SK-N-SH treated with all-trans-retinoic acid at 6 μM for 48 hours (cell line): ENCODE results near the gene KLHL5.

Experiments used
- ATAC-seq: fragments of 200-7000 bp; cut with Tn5 transposase; 3 replicates; pipeline ENCODE4 v1.9.1; 2020; ENCODE audit warnings: mild to moderate bottlenecking, moderate library complexity
- ARNTL ChIP-seq: fragments of 450-650 bp; formaldehyde crosslinking; IDR thresholded peaks from 2 replicates; pipeline ENCODE4 v1.5.0; 2020; ENCODE audit warnings: low read depth, mild to moderate bottlenecking, moderate library complexity, borderline replicate concordance
- BACH2 ChIP-seq: fragments of 250-450 bp; sonication (Bioruptor Pico); IDR thresholded peaks from 2 replicates; pipeline ENCODE4 v1.9.0; 2021; ENCODE audit warnings: mild to moderate bottlenecking, borderline replicate concordance
- CSDC2 ChIP-seq: fragments of 250-450 bp; sonication (Bioruptor Pico); IDR thresholded peaks from 2 replicates; pipeline ENCODE4 v1.5.0; 2020; ENCODE audit warnings: mild to moderate bottlenecking, moderate library complexity
- ESRRG ChIP-seq: fragments of 250-450 bp; sonication (Bioruptor Pico); IDR thresholded peaks from 2 replicates; pipeline ENCODE4 v1.6.1; 2021; ENCODE audit warnings: mild to moderate bottlenecking
- GLIS3 ChIP-seq: fragments of 250-450 bp; sonication (Bioruptor Pico); IDR thresholded peaks from 2 replicates; pipeline ENCODE4 v1.5.0; 2020; ENCODE audit warnings: mild to moderate bottlenecking, moderate library complexity
- ISL1 ChIP-seq: fragments of 250-450 bp; sonication (Bioruptor Pico); IDR thresholded peaks from 2 replicates; pipeline ENCODE4 v2.1.2; 2022; ENCODE audit warnings: mild to moderate bottlenecking, moderate library complexity
- OSR1 ChIP-seq: fragments of 250-450 bp; sonication (Bioruptor Pico); IDR thresholded peaks from 2 replicates; pipeline ENCODE4 v1.8.0; 2022; ENCODE audit warnings: moderate library complexity, mild to moderate bottlenecking, inconsistent platforms
- PPARA ChIP-seq: fragments of 250-450 bp; sonication (Bioruptor Pico); IDR thresholded peaks from 2 replicates; pipeline ENCODE4 v1.5.0; 2020; ENCODE audit warnings: mild to moderate bottlenecking, borderline replicate concordance
- RARB ChIP-seq: fragments of 250-450 bp; sonication (Bioruptor Pico); IDR thresholded peaks from 2 replicates; pipeline ENCODE4 v1.8.0; 2021; ENCODE audit warnings: mild to moderate bottlenecking, moderate library complexity
- SNAI2 ChIP-seq: fragments of 250-450 bp; sonication (Bioruptor Pico); IDR thresholded peaks from 2 replicates; pipeline ENCODE4 v1.5.0; 2020; ENCODE audit warnings: mild to moderate bottlenecking, moderate library complexity
- TCF4 ChIP-seq: fragments of 250-450 bp; sonication (Bioruptor Pico); IDR thresholded peaks from 2 replicates; pipeline ENCODE4 v1.8.0; 2021; ENCODE audit warnings: mild to moderate bottlenecking, moderate library complexity, borderline replicate concordance
- TOX ChIP-seq: fragments of 250-450 bp; sonication (Bioruptor Pico); IDR thresholded peaks from 2 replicates; pipeline ENCODE4 v1.8.0; 2021; ENCODE audit warnings: mild to moderate bottlenecking, moderate library complexity, borderline replicate concordance
- TSHZ2 ChIP-seq: fragments of 250-450 bp; sonication (Bioruptor Pico); IDR thresholded peaks from 2 replicates; pipeline ENCODE4 v1.5.0; 2020; ENCODE audit warnings: mild to moderate bottlenecking, moderate library complexity
- ZFP3 ChIP-seq: fragments of 250-450 bp; sonication (Bioruptor Pico); IDR thresholded peaks from 2 replicates; pipeline ENCODE4 v1.5.0; 2020; ENCODE audit warnings: mild to moderate bottlenecking, moderate library complexity
- ZNF565 ChIP-seq: fragments of 450-650 bp; formaldehyde crosslinking; conservative IDR thresholded peaks from 2 replicates; pipeline ENCODE4 v1.5.0; 2020; ENCODE audit warnings: low read depth, mild to moderate bottlenecking, moderate library complexity
- ZNF70 ChIP-seq: fragments of 450-650 bp; formaldehyde crosslinking; IDR thresholded peaks from 2 replicates; pipeline ENCODE4 v1.5.0; 2020; ENCODE audit warnings: mild to moderate bottlenecking, moderate library complexity
- ZNF8 ChIP-seq: fragments of 450-650 bp; formaldehyde crosslinking; IDR thresholded peaks from 2 replicates; pipeline ENCODE4 v1.5.0; 2020; ENCODE audit warnings: mild to moderate bottlenecking, moderate library complexity
- TF ChIP-seq, protein P1 (sequence below): fragments of 250-450 bp; sonication (Bioruptor Pico); IDR thresholded peaks from 2 replicates; pipeline ENCODE4 v1.8.0; 2020; ENCODE audit warnings: mild to moderate bottlenecking, moderate library complexity, borderline replicate concordance
- TF ChIP-seq, protein P2 (sequence below): fragments of 250-450 bp; sonication (Bioruptor Pico); IDR thresholded peaks from 2 replicates; pipeline ENCODE4 v1.8.0; 2021; ENCODE audit warnings: low read depth, mild to moderate bottlenecking, moderate library complexity, borderline replicate concordance
- TF ChIP-seq, protein P3 (sequence below): fragments of 250-450 bp; sonication (Bioruptor Pico); IDR thresholded peaks from 2 replicates; pipeline ENCODE4 v1.5.1; 2020; ENCODE audit warnings: low read depth, mild to moderate bottlenecking, moderate library complexity

KLHL5 gene

GRCh38 chr4:39154009-39154408 lies 92.0 kb downstream of the KLHL5 start:
- TF ChIP-seq, protein P1, sequence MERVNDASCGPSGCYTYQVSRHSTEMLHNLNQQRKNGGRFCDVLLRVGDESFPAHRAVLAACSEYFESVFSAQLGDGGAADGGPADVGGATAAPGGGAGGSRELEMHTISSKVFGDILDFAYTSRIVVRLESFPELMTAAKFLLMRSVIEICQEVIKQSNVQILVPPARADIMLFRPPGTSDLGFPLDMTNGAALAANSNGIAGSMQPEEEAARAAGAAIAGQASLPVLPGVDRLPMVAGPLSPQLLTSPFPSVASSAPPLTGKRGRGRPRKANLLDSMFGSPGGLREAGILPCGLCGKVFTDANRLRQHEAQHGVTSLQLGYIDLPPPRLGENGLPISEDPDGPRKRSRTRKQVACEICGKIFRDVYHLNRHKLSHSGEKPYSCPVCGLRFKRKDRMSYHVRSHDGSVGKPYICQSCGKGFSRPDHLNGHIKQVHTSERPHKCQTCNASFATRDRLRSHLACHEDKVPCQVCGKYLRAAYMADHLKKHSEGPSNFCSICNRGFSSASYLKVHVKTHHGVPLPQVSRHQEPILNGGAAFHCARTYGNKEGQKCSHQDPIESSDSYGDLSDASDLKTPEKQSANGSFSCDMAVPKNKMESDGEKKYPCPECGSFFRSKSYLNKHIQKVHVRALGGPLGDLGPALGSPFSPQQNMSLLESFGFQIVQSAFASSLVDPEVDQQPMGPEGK (CRISPR knock-in tag): no peak
- TF ChIP-seq ZFP3 (CRISPR knock-in tag): no peak
- TF ChIP-seq ARNTL (CRISPR knock-in tag): no peak
- TF ChIP-seq, protein P2, sequence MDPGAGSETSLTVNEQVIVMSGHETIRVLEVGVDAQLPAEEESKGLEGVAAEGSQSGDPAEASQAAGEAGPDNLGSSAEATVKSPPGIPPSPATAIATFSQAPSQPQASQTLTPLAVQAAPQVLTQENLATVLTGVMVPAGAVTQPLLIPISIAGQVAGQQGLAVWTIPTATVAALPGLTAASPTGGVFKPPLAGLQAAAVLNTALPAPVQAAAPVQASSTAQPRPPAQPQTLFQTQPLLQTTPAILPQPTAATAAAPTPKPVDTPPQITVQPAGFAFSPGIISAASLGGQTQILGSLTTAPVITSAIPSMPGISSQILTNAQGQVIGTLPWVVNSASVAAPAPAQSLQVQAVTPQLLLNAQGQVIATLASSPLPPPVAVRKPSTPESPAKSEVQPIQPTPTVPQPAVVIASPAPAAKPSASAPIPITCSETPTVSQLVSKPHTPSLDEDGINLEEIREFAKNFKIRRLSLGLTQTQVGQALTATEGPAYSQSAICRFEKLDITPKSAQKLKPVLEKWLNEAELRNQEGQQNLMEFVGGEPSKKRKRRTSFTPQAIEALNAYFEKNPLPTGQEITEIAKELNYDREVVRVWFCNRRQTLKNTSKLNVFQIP (CRISPR knock-in tag): no peak
- no peak for TF ChIP-seq GLIS3
- no peak for TF ChIP-seq TSHZ2
- TF ChIP-seq ZNF565 (CRISPR knock-in tag): no peak
- TF ChIP-seq ZNF70 (CRISPR knock-in tag): no peak
- no peak for TF ChIP-seq ZNF8 (CRISPR knock-in tag)
- no peak for TF ChIP-seq OSR1 (CRISPR knock-in tag)
- no peak for TF ChIP-seq ISL1 (CRISPR knock-in tag)
- TF ChIP-seq TOX (CRISPR knock-in tag): no peak
- no peak for TF ChIP-seq SNAI2 (CRISPR knock-in tag)
- no peak for TF ChIP-seq PPARA
- no peak for TF ChIP-seq BACH2 (CRISPR knock-in tag)
- no peak for TF ChIP-seq CSDC2
- TF ChIP-seq, protein P3, sequence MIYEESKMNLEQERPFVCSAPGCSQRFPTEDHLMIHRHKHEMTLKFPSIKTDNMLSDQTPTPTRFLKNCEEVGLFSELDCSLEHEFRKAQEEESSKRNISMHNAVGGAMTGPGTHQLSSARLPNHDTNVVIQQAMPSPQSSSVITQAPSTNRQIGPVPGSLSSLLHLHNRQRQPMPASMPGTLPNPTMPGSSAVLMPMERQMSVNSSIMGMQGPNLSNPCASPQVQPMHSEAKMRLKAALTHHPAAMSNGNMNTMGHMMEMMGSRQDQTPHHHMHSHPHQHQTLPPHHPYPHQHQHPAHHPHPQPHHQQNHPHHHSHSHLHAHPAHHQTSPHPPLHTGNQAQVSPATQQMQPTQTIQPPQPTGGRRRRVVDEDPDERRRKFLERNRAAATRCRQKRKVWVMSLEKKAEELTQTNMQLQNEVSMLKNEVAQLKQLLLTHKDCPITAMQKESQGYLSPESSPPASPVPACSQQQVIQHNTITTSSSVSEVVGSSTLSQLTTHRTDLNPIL (CRISPR knock-in tag): no peak
- TF ChIP-seq ESRRG: no peak
- ATAC-seq: no peak

DNA sequence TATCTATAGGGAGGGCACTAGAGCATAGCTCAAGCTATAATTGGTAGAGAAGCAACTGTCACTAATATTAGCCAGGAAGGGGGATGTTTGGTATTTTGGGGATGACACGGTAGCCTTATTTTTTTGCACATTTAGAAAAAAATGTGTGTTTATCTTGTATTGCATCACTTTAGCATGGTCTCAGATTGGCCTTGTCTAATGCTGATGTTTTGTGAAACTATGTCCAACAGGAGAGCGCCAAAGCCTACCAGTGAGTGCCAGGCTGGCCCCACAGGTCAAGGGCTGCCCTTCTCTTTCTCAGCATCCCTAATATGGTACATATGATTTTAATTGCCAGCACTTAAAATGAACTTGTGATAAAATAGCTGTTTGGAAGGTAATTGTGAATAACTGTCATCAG lies 95.5 kb downstream of the KLHL5 start:
- TF ChIP-seq TOX (CRISPR knock-in tag) (no peak), OSR1 (CRISPR knock-in tag) (no peak), ZFP3 (CRISPR knock-in tag) (no peak), ZNF70 (CRISPR knock-in tag) (no peak), GLIS3 (no peak), TCF4 (CRISPR knock-in tag) (no peak), PPARA (no peak), CSDC2 (no peak), ARNTL (CRISPR knock-in tag) (no peak), ESRRG (no peak)
- TF ChIP-seq, protein P1 (CRISPR knock-in tag): no peak
- ATAC-seq: no peak

- no peak for ATAC-seq
- TF ChIP-seq, protein P2 (CRISPR knock-in tag): no peak
- TF ChIP-seq TOX (CRISPR knock-in tag): no peak
- TF ChIP-seq BACH2 (CRISPR knock-in tag): no peak
- no peak for TF ChIP-seq TCF4 (CRISPR knock-in tag)
- TF ChIP-seq ZFP3 (CRISPR knock-in tag): no peak
- no peak for TF ChIP-seq OSR1 (CRISPR knock-in tag)
- TF ChIP-seq, protein P1 (CRISPR knock-in tag): no peak
- TF ChIP-seq ISL1 (CRISPR knock-in tag): no peak
- TF ChIP-seq, protein P3 (CRISPR knock-in tag): no peak
- TF ChIP-seq GLIS3: no peak
- no peak for TF ChIP-seq ZNF70 (CRISPR knock-in tag)
- TF ChIP-seq RARB: no peak
Observed at GRCh38 chr4:39166177-39166576, 104.1 kb downstream of the KLHL5 start.
